GM12875 (cell line): ENCODE data around the gene TP53.
A peak's percentile ranks its signal among the peaks of the same experiment; 100 is the strongest.
"Not testable (repeated sequence)": the region's sequence is repeated elsewhere in the genome, so short reads cannot be mapped to it uniquely, and the experiment has no call there.

Experiments used
- H3K4me3 ChIP-seq: one replicate; pipeline ENCODE4 v1.5.1; 2011; ENCODE audit warnings: low read depth, low read length, control low read depth
- TF ChIP-seq, protein P1 (sequence below): IDR thresholded peaks from 2 replicates; pipeline ENCODE4 v1.5.1; 2011; ENCODE audit warnings: low read depth, mild to moderate bottlenecking, control low read depth, inconsistent platforms, low read length, moderate library complexity, borderline replicate concordance; ENCODE audit not compliant: insufficient read depth

TP53 gene

DNA sequence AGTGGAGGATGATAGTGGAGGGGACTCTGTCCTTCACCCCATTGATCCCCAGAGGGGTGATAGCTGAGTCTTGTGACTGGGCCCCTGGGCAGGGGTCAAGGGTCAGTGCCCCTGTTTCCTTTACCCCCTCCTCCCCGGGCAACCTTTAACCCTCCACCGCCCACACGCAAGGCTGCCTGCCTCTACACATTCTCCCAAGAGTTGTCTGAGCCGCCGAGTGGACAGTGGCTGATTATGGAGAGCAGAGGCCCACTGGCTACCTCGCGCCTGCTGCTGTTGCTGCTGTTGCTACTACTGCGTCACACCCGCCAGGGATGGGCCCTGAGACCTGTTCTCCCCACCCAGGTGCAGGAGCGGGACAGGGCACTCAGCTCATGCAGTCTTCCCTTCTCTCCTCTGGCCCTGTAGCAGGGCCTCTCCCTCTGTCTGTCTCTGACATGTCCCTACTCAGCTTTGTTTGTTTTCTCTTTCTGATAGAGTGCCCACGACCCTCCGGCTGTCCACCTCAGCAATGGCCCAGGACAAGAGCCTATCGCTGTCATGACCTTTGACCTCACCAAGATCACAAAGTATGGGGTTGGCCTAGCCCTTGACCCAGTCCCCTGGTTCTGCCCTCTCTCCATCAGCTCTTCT lies 57.2 kb downstream of the TP53 start, which contains the start of gene SHBG:
Gene SHBG (plus strand): TSS at position 197 of the 633 bp plus-strand sequence. CDS start 38 bp downstream, at position 235.
- no peak within 1 kb of the TSS for H3K4me3 ChIP-seq
- TF ChIP-seq, protein P1, sequence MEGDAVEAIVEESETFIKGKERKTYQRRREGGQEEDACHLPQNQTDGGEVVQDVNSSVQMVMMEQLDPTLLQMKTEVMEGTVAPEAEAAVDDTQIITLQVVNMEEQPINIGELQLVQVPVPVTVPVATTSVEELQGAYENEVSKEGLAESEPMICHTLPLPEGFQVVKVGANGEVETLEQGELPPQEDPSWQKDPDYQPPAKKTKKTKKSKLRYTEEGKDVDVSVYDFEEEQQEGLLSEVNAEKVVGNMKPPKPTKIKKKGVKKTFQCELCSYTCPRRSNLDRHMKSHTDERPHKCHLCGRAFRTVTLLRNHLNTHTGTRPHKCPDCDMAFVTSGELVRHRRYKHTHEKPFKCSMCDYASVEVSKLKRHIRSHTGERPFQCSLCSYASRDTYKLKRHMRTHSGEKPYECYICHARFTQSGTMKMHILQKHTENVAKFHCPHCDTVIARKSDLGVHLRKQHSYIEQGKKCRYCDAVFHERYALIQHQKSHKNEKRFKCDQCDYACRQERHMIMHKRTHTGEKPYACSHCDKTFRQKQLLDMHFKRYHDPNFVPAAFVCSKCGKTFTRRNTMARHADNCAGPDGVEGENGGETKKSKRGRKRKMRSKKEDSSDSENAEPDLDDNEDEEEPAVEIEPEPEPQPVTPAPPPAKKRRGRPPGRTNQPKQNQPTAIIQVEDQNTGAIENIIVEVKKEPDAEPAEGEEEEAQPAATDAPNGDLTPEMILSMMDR, result no peak

DNA sequence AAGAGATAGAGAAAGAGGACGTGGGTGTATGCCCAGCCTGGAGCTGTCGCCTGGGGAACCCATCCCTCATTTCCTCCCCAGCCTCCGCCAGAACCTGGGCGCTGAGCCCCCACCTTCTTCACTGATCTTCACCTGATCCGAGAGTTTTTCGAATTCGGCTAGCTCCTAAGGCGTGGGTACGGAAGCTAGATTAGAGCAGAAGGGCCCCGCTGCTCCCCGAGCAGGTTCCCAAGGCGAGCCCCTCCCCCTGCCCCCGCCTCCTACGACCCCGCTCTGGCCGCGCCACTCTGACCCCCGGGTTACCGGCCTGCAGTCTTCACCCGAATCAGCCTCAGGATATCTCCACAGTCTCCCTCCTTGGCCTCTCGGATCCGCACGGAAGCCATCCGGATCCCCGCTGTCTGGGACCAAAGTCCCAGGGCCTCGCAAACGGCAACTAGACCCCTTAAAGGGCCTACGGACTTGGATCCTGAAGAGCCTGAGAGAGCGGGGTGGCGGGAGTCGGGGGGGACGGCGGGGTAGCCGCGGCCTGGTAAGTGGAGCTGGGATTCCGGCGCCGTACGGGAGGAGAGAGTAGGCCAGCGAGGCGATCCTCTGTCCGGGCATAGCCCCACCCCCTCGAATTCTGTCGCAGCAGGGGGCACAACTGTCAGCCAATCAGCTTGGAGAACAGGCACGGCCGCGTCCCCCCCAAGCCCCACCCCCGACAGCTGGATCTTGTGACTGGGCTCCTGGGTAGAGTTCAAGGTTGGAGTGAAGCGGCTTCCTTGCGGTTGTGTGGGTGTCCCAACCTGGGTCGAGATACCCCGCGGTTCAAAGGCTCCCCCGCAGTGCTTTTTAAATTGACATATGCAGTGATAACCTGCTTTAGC lies 59.8 kb downstream of the TP53 start, which contains the start of gene SAT2:
Gene SAT2 (minus strand): TSS at position 572 of the 872 bp plus-strand sequence. CDS start 186 bp downstream, at position 386.
- H3K4me3 ChIP-seq, result peak within 1 kb of the TSS; percentile 66
- TF ChIP-seq, protein P1, result no peak

DNA sequence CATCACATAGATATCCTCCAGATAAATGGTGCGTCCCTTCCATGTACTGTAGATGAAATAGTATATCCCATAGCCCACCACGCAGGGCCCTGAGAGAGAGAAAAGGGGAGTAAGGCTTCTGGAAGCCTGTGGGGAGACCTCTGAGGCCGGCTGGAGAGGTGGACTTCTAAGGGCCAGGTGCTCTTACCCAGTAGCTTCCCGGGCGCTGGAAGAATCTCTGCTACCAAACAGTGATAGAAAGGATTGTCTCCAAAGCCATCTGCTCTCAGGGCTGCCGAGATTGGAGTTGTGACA lies 60.4 kb downstream of the TP53 start:
- H3K4me3 ChIP-seq, result peak overlapping the region; percentile 66
- TF ChIP-seq, protein P1, result no peak

DNA sequence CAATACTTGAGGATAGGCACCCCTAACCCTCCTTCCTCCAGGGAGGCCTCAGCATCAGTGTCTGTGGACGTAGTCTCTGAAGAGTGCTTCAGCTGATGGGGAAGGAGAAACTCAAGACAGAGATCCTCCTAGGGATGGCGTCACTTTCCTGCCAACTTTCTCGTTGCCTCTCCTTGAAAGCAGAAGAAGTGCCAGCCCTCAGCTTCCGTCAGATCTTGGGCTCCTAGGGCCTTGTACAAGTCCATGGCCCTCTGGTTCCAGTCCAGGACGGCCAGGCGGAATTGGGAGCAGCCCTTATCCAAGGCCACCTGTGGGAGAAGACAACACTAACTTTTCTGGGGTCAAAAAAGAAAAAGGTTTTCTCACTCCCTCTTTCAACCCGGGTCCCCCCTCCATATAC lies 61.0 kb downstream of the TP53 start:
- no peak overlapping the region for H3K4me3 ChIP-seq
- TF ChIP-seq, protein P1, result no peak

DNA sequence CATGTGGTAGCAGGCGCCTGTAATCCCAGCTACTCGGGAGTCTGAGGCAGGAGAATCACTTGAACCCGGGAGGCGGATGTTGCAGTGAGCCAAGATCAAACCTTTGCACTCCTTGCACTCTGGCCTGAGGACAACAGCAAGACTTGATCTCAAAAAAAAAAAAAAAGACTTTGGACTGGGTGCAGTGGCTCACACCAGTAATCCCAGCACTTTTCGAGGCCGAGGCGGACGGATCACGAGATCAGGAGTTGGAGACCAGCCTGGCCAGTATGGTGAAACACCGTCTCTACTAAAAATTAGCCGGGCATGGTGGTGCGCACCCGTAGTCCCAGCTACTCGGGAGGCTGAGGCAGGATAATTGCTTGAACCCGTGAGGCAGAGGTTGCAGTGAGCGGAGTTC lies 61.5 kb downstream of the TP53 start:
- H3K4me3 ChIP-seq, result not testable (repeated sequence)

DNA sequence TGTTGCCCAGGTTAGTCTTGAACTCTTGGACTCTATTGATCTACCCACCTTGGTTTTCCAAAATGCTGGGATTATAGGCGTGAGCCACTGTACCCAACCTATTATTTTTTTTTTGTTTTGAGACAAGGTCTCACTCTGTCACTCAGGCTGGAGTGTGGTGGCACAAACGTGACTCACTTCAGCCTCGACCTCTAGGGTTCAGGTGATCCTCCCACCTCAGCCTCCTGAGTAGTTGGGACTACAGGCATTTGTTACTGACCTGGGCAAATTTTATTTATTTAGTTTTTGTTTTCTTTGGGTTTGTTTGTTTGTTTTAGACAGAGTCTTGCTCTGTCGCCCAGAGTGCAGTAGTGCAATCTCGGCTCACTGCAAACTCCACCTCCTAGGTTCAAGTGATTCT lies 63.6 kb downstream of the TP53 start:
- H3K4me3 ChIP-seq, result no peak overlapping the region
- TF ChIP-seq, protein P1, result no peak

DNA sequence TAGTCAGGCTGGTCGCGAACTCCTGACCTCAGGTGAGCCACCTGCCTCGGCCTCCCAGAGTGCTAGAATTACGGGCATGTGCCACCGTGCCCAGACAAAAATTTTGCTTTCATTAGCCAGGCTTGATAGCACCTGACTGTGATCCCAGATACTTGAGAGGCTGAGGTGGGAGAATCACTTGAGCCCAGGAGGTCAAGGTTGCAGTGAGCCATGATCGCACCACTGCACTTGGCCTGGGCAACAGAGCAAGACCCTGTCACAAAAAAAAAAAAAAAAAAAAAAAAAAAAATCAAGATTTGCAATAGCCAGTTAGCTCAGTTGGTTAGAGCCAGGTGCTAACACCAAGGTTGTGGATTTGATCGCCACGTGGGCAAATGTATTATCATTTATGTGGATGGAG lies 66.5 kb downstream of the TP53 start:
- TF ChIP-seq, protein P1, result no peak
- no peak overlapping the region for H3K4me3 ChIP-seq
